ENCODE data around the gene BCAS1. TPM values are rescaled to one million over a fixed set of nuclear protein-coding genes. Genes with fewer than 3 reads are reported as not detected.
"Not testable (repeated sequence)": the region's sequence is repeated elsewhere in the genome, so short reads cannot be mapped to it uniquely, and the experiment has no call there.

The BCAS1 gene
- total RNA-seq, 1 donor from 2014 or later: 0.81 TPM

DNA sequence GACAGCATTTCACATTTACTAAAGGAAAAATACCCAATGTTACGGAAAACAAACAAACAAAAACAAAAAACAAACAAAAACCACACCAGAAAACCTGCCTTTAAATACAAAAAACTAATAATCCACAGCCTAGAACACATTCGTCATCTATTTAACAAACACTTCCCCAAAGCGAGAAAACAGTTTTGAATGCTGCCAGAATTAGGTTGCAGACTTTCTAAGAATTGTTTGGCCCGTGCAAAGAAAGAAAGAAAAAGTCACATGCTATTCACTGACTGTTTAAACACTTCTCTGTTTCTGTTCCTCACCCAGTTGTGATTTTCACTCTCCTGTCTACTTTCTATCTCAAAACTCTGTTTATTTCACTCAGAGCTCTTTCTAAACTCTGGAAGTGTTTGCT is 52.5 kb downstream of the BCAS1 start:
- no peaks in the 10 kb centered on the region for H3K4me1 ChIP-seq
- peak overlapping the region; percentile 48 for H3K27ac ChIP-seq
- DNase-seq (no peak), ATAC-seq (peak; percentile 73)
- no peaks in the 10 kb centered on the region for H3K27me3 ChIP-seq
- H3K36me3 ChIP-seq: no peaks in the 10 kb centered on the region
- TF ChIP-seq, protein P1, sequence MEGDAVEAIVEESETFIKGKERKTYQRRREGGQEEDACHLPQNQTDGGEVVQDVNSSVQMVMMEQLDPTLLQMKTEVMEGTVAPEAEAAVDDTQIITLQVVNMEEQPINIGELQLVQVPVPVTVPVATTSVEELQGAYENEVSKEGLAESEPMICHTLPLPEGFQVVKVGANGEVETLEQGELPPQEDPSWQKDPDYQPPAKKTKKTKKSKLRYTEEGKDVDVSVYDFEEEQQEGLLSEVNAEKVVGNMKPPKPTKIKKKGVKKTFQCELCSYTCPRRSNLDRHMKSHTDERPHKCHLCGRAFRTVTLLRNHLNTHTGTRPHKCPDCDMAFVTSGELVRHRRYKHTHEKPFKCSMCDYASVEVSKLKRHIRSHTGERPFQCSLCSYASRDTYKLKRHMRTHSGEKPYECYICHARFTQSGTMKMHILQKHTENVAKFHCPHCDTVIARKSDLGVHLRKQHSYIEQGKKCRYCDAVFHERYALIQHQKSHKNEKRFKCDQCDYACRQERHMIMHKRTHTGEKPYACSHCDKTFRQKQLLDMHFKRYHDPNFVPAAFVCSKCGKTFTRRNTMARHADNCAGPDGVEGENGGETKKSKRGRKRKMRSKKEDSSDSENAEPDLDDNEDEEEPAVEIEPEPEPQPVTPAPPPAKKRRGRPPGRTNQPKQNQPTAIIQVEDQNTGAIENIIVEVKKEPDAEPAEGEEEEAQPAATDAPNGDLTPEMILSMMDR (IDR thresholded peaks at IDR 0.05): no peak
- no peaks in the 10 kb centered on the region for H3K9me3 ChIP-seq
- intact Hi-C loops (cut with DNase I): no loop called here
- H3K4me3 ChIP-seq: no peak overlapping the region

DNA sequence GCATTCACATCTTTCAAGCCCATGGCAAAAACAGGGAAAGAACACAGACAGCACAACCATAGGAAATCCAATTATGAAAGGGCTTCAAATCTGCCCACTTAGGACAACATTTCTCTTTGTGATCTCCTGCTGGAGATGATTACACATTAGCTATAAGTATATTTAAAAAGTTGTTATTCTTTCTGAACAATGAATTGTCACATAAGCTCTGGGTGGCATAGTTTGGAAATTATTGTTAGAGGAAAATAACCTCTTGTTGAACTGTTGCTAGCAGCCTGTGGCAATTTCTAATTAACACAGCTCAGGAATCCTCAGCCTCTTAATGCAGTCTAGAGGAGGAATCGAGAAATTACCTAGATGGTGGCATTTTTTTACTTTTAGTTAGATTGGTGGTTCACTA is 54.9 kb downstream of the BCAS1 start:
- TF ChIP-seq, protein P1 (IDR thresholded peaks at IDR 0.05): no peak
- no peaks in the 10 kb centered on the region for H3K27me3 ChIP-seq
- H3K9me3 ChIP-seq: no peaks in the 10 kb centered on the region
- no peak for ATAC-seq
- no peaks in the 10 kb centered on the region for H3K4me1 ChIP-seq
- no peak overlapping the region for H3K4me3 ChIP-seq
- no peak overlapping the region for H3K27ac ChIP-seq
- DNase-seq: no peak
- no peaks in the 10 kb centered on the region for H3K36me3 ChIP-seq
- intact Hi-C loops (cut with DNase I): no loop called here

DNA sequence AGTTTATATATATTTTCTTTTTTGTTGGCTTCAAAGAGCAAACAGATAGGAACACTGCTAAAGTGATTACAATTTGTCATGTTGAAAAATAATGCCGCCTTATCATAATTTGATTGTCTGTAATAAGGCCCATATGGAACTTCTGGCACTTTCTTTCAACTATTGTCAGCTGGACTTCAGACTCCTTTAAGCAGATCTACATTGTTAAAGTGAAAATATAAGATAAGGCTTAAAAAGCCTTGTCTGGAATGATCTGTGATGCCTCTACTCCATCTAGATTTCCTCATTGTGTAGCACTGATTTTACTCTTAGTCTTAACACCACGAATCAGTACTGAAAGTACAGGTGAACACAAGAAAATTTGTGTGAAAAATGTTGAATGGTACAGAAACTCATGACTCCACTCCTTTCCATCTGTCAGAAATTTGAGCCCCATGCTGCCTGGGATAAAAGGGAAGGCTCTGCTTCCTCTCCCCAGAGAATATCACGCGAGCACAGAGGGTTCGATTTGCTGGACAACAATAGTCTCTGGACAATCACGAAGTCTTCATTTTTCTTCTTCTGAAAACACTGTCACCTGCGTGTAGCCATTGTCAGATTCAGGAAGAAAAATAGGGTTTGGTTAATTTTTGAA is 56.0 kb downstream of the BCAS1 start:
- intact Hi-C loops (cut with DNase I): no loop called here
- H3K27ac ChIP-seq: no peak overlapping the region
- no peaks in the 10 kb centered on the region for H3K27me3 ChIP-seq
- ATAC-seq (no peak), DNase-seq (no peak)
- no peaks in the 10 kb centered on the region for H3K36me3 ChIP-seq
- H3K4me1 ChIP-seq: no peaks in the 10 kb centered on the region
- TF ChIP-seq, protein P1 (IDR thresholded peaks at IDR 0.05): no peak
- no peak overlapping the region for H3K4me3 ChIP-seq
- H3K9me3 ChIP-seq: no peaks in the 10 kb centered on the region

DNA sequence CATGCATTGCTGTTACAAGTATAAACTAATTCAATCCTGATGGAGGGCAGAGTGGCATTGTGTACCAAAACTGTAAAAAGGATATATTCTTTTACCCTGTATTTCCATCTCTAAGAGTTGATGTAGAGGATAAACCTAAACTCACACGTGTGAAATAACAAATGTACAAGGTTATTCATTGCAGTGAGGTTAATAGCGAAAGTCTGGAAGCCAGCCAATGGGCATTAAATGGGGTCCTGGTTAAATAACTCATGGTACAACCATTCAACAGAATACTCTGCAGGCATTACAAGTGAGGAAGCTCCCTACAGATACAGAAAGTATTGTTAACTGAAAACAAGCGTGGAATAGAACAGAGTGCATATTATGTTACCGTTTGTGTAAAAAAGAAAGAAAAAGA is 56.9 kb downstream of the BCAS1 start:
- ATAC-seq (no peak), DNase-seq (no peak)
- TF ChIP-seq, protein P1 (IDR thresholded peaks at IDR 0.05): no peak
- Histone ChIP-seq H3K27me3 (no peaks in the 10 kb centered on the region), H3K4me1 (no peaks in the 10 kb centered on the region), H3K27ac (no peak overlapping the region), H3K9me3 (no peaks in the 10 kb centered on the region), H3K4me3 (no peak overlapping the region), H3K36me3 (no peaks in the 10 kb centered on the region)
- intact Hi-C loops (cut with DNase I): no loop called here

GRCh38 chr20:54011346-54011745 is 59.0 kb downstream of the BCAS1 start:
- DNase-seq (no peak), ATAC-seq (no peak)
- TF ChIP-seq, protein P1 (IDR thresholded peaks at IDR 0.05): no peak
- Histone ChIP-seq H3K4me3 (no peak overlapping the region), H3K9me3 (no peaks in the 10 kb centered on the region), H3K36me3 (no peaks in the 10 kb centered on the region), H3K27ac (no peak overlapping the region), H3K27me3 (peaks cover 6% of the 10 kb centered on the region), H3K4me1 (no peaks in the 10 kb centered on the region)
- intact Hi-C loops (cut with DNase I): no loop called here

DNA sequence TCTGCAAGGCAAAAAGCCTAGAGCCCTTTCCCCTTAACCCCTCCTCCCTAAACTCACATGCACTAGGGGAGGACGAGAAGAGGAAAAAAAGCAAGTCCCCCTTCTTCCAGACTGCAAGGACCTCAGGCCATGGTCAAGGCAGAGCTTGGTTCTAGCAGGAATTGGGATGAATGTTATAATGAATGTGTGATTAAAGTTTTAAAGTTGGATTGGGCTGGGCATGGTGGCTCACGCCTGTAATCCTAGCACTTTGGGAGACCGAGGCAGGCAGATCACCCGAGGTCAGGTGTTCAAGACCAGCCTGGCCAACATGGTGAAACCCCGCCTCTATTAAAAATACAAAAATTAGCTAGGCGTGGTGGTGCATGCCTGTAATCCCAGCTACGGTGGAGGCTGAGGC is 64.2 kb downstream of the BCAS1 start:
- not testable (repeated sequence) for ATAC-seq

More for the DNA sequence above, 64.2 kb downstream of the BCAS1 start:
- H3K4me3 ChIP-seq; H3K27ac ChIP-seq; intact Hi-C loops (cut with DNase I); H3K36me3 ChIP-seq; H3K4me1 ChIP-seq; H3K27me3 ChIP-seq; H3K9me3 ChIP-seq; DNase-seq: not testable (repeated sequence)

Measured in upper lobe of right lung (tissue), 1 donor.